Astrocyte (in vitro differentiated cells and primary cell): ENCODE measurements around the gene TRDN. TPM values are rescaled to one million over a fixed set of nuclear protein-coding genes. Genes with fewer than 3 reads are reported as not detected.

ENCODE experiments used
- DNase-seq: peaks from one replicate; pipeline ENCODE4 v3.0.0-alpha.2; 2010; ENCODE audit warnings: low read depth
- FAIRE-seq: peaks from 2 replicates; lab custom pipeline; 2011; peaks lifted over from hg19 to GRCh38; lab: Jason Lieb, UNC
- H2AFZ ChIP-seq: 2 replicates; pipeline ENCODE4 v1.6.0; 2012; ENCODE audit warnings: low read depth, low read length, inconsistent platforms
- H3K27ac ChIP-seq: 2 replicates; pipeline ENCODE4 v1.5.1; 2011; ENCODE audit warnings: low read depth, low read length, inconsistent platforms
- H3K27me3 ChIP-seq: 2 replicates; pipeline ENCODE4 v1.6.0; 2011; ENCODE audit warnings: low read length, inconsistent platforms; ENCODE audit not compliant: insufficient read depth
- H3K36me3 ChIP-seq: 2 replicates; pipeline ENCODE4 v1.5.1; 2011; ENCODE audit warnings: low read length, inconsistent platforms; ENCODE audit not compliant: insufficient read depth
- H3K4me1 ChIP-seq: 2 replicates; pipeline ENCODE4 v1.5.1; 2011; ENCODE audit warnings: low read length, inconsistent platforms; ENCODE audit not compliant: insufficient read depth
- H3K4me2 ChIP-seq: 2 replicates; pipeline ENCODE4 v1.6.0; 2012; ENCODE audit warnings: low read length, inconsistent platforms
- H3K4me3 ChIP-seq: 2 replicates; pipeline ENCODE4 v1.5.1; 2011; ENCODE audit warnings: low read depth, mild to moderate bottlenecking, low read length, inconsistent platforms; ENCODE audit not compliant: insufficient read depth
- H3K79me2 ChIP-seq: 2 replicates; pipeline ENCODE4 v1.6.0; 2012; ENCODE audit warnings: mild to moderate bottlenecking, low read length, inconsistent platforms; ENCODE audit not compliant: insufficient read depth
- H3K9ac ChIP-seq: 2 replicates; pipeline ENCODE4 v1.6.0; 2012; ENCODE audit warnings: mild to moderate bottlenecking, low read length, inconsistent platforms
- H3K9me3 ChIP-seq: 2 replicates; pipeline ENCODE4 v1.5.1; 2012; ENCODE audit warnings: low read depth, mild to moderate bottlenecking, low read length, inconsistent platforms; ENCODE audit not compliant: insufficient read depth
- H4K20me1 ChIP-seq: 2 replicates; pipeline ENCODE4 v1.6.0; 2012; ENCODE audit warnings: low read length, inconsistent platforms; ENCODE audit not compliant: insufficient read depth
- H3K27ac Mint-ChIP-seq: one replicate; pipeline ENCODE4 v1.8.0; 2021; ENCODE audit warnings: mild to moderate bottlenecking, mixed read lengths; ENCODE audit not compliant: unreplicated experiment
- H3K27me3 Mint-ChIP-seq: one replicate; pipeline ENCODE4 v1.8.0; 2021; ENCODE audit warnings: low read depth, mixed read lengths; ENCODE audit not compliant: unreplicated experiment
- H3K36me3 Mint-ChIP-seq: one replicate; pipeline ENCODE4 v1.8.0; 2021; ENCODE audit warnings: low read depth, mixed read lengths; ENCODE audit not compliant: unreplicated experiment
- H3K4me1 Mint-ChIP-seq: one replicate; pipeline ENCODE4 v1.8.0; 2021; ENCODE audit warnings: low read depth, mixed read lengths; ENCODE audit not compliant: unreplicated experiment
- H3K4me3 Mint-ChIP-seq: one replicate; pipeline ENCODE4 v1.8.0; 2021; ENCODE audit warnings: mild to moderate bottlenecking, moderate library complexity, mixed read lengths; ENCODE audit not compliant: unreplicated experiment
- H3K9me3 Mint-ChIP-seq: one replicate; pipeline ENCODE4 v1.8.0; 2021; ENCODE audit warnings: mild to moderate bottlenecking, mixed read lengths; ENCODE audit not compliant: unreplicated experiment
- CTCF ChIP-seq: IDR thresholded peaks from 2 replicates; pipeline ENCODE4 v1.5.1; 2011; ENCODE audit warnings: low read depth, mild to moderate bottlenecking, inconsistent platforms, low read length, moderate library complexity; ENCODE audit not compliant: insufficient read depth
- EZH2 ChIP-seq: IDR thresholded peaks from 2 replicates; pipeline ENCODE4 v1.6.1; 2012; ENCODE audit warnings: mild to moderate bottlenecking, low read length, inconsistent platforms; ENCODE audit not compliant: insufficient read depth
- total RNA-seq: library from RNA; stranded (reverse); gene quantifications from 2 replicates; pipeline ENCODE4 v1.2.1, GENCODE V29; 2021

The TRDN gene
- total RNA-seq, 1 donor from 2014 or later = not detected

- no peak for TF ChIP-seq CTCF
- TF ChIP-seq EZH2 = no peak
- no peaks in the 10 kb centered on the region for H3K27me3 ChIP-seq
- no peak for FAIRE-seq
- H3K4me2 ChIP-seq = no peak overlapping the region
- H3K36me3 ChIP-seq = no peaks in the 10 kb centered on the region
- H4K20me1 ChIP-seq = no peaks in the 10 kb centered on the region
- Mint-ChIP-seq H3K9me3 (no peaks in the 10 kb centered on the region), H3K27ac (no peak overlapping the region), H3K36me3 (no peaks in the 10 kb centered on the region), H3K4me3 (no peak overlapping the region), H3K27me3 (no peaks in the 10 kb centered on the region), H3K4me1 (no peaks in the 10 kb centered on the region)
- H2AFZ ChIP-seq = no peak overlapping the region
- no peaks in the 10 kb centered on the region for H3K79me2 ChIP-seq
- H3K9me3 ChIP-seq = no peaks in the 10 kb centered on the region
- H3K4me3 ChIP-seq = no peak overlapping the region
- H3K27ac ChIP-seq = no peak overlapping the region
- H3K4me1 ChIP-seq = no peaks in the 10 kb centered on the region
- DNase-seq = no peak
- H3K9ac ChIP-seq = no peak overlapping the region
Observed at GRCh38 chr6:123226398-123226797, 410.4 kb downstream of the TRDN start.

- H3K9me3 Mint-ChIP-seq = no peaks in the 10 kb centered on the region
- TF ChIP-seq CTCF = no peak
- no peak for TF ChIP-seq EZH2
- no peaks in the 10 kb centered on the region for H3K27me3 ChIP-seq
- H3K4me2 ChIP-seq = no peak overlapping the region
- no peak overlapping the region for H2AFZ ChIP-seq
- H3K27me3 Mint-ChIP-seq = no peaks in the 10 kb centered on the region
- H3K36me3 ChIP-seq = no peaks in the 10 kb centered on the region
- H3K4me1 Mint-ChIP-seq = no peaks in the 10 kb centered on the region
- no peak for DNase-seq
- H4K20me1 ChIP-seq = no peaks in the 10 kb centered on the region
- H3K27ac ChIP-seq = no peak overlapping the region
- H3K9me3 ChIP-seq = no peaks in the 10 kb centered on the region
- H3K4me1 ChIP-seq = no peaks in the 10 kb centered on the region
- no peak for FAIRE-seq
- H3K9ac ChIP-seq = no peak overlapping the region
- H3K79me2 ChIP-seq = no peaks in the 10 kb centered on the region
- H3K27ac Mint-ChIP-seq = no peak overlapping the region
- no peaks in the 10 kb centered on the region for H3K36me3 Mint-ChIP-seq
- H3K4me3 ChIP-seq = no peak overlapping the region
- no peak overlapping the region for H3K4me3 Mint-ChIP-seq
Observed at GRCh38 chr6:123224077-123224476, 412.7 kb downstream of the TRDN start.

GRCh38 chr6:123223461-123223860, 413.3 kb downstream of the TRDN start:
- Histone ChIP-seq H3K9ac (no peak overlapping the region), H3K9me3 (no peaks in the 10 kb centered on the region), H2AFZ (no peak overlapping the region), H3K4me1 (no peaks in the 10 kb centered on the region), H3K4me3 (no peak overlapping the region), H3K27ac (no peak overlapping the region), H4K20me1 (no peaks in the 10 kb centered on the region), H3K36me3 (no peaks in the 10 kb centered on the region), H3K27me3 (no peaks in the 10 kb centered on the region), H3K79me2 (no peaks in the 10 kb centered on the region), H3K4me2 (no peak overlapping the region)
- no peaks in the 10 kb centered on the region for H3K36me3 Mint-ChIP-seq
- no peak for DNase-seq
- H3K4me1 Mint-ChIP-seq = no peaks in the 10 kb centered on the region
- no peak for TF ChIP-seq CTCF
- FAIRE-seq = no peak
- no peak overlapping the region for H3K27ac Mint-ChIP-seq
- H3K27me3 Mint-ChIP-seq = no peaks in the 10 kb centered on the region
- no peaks in the 10 kb centered on the region for H3K9me3 Mint-ChIP-seq
- H3K4me3 Mint-ChIP-seq = no peak overlapping the region
